Measurements from ENCODE around the gene PLEKHG5.

GRCh38 chr1:6491480-6491962, at the start of gene PLEKHG5:
- TF ChIP-seq, protein P1, sequence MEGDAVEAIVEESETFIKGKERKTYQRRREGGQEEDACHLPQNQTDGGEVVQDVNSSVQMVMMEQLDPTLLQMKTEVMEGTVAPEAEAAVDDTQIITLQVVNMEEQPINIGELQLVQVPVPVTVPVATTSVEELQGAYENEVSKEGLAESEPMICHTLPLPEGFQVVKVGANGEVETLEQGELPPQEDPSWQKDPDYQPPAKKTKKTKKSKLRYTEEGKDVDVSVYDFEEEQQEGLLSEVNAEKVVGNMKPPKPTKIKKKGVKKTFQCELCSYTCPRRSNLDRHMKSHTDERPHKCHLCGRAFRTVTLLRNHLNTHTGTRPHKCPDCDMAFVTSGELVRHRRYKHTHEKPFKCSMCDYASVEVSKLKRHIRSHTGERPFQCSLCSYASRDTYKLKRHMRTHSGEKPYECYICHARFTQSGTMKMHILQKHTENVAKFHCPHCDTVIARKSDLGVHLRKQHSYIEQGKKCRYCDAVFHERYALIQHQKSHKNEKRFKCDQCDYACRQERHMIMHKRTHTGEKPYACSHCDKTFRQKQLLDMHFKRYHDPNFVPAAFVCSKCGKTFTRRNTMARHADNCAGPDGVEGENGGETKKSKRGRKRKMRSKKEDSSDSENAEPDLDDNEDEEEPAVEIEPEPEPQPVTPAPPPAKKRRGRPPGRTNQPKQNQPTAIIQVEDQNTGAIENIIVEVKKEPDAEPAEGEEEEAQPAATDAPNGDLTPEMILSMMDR (IDR thresholded peaks at IDR 0.05) = no peak
- TF ChIP-seq POLR2A (IDR thresholded peaks at IDR 0.05) = no peak

Measured in heart left ventricle (tissue), 13 donors.